ENCODE measurements around the gene TMPRSS2.

The TMPRSS2 gene

DNA sequence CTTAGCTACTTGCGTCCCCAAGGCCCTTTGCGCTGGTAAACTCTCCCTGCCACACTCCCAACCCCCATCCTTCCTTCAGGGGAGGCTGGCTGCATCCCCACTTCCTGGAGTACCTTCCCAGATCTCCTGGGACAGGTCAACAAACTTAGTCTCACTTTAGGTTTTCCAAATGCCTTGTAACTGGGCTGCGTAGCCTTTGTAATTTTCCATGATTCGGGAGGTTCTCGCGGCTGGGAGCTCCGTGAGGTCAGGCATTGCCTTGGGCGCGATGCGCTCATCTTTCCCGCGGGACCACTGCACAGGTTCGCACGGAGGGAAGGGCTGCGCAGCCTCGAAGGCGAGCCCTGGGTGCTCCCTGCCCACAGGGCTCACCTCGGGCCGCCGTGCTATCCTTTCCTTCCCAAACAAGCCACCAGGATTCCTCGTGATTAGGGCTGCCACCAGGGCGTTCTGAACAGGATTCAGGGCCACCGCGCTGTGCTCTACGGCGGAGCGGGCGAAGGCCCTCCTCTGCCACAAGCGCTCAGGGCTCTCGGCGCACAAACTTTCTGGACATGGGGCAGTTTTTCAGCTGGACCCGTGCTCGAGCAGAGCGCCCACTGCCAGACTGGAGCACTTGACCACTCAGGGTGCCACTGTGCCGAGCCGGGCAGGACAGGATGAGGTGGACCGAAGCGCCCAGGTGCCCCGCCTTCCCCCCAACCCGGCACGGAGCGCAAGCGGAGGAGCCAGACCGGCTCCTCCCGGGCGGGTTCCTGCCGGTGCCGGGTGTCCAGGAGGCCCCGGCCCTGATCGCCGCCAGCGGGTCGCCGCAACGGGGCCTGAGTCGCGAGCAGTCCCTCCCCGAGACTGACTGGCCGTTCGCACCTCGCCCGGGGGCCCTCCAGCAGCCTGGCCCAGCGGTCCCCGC, 1.1 kb downstream of the TMPRSS2 start:
- no peaks in the 10 kb centered on the region for H3K79me2 ChIP-seq
- H3K4me1 ChIP-seq, result no peaks in the 10 kb centered on the region
- no peak overlapping the region for H3K9ac ChIP-seq
- H3K4me3 ChIP-seq (ENCODE audit: low read depth, low read length), result peak overlapping the region; percentile 54
- peak overlapping the region; percentile 71 for H3K4me2 ChIP-seq (ENCODE audit: low read length)
- H3K27me3 ChIP-seq (ENCODE audit: control insufficient read depth, insufficient read depth, low read length), result no peaks in the 10 kb centered on the region
- no peaks in the 10 kb centered on the region for H3K36me3 ChIP-seq (ENCODE audit: control insufficient read depth, insufficient read depth, low read length)
- H3K9me3 ChIP-seq (ENCODE audit: control insufficient read depth, low read length), result no peaks in the 10 kb centered on the region
- TF ChIP-seq, protein P1, sequence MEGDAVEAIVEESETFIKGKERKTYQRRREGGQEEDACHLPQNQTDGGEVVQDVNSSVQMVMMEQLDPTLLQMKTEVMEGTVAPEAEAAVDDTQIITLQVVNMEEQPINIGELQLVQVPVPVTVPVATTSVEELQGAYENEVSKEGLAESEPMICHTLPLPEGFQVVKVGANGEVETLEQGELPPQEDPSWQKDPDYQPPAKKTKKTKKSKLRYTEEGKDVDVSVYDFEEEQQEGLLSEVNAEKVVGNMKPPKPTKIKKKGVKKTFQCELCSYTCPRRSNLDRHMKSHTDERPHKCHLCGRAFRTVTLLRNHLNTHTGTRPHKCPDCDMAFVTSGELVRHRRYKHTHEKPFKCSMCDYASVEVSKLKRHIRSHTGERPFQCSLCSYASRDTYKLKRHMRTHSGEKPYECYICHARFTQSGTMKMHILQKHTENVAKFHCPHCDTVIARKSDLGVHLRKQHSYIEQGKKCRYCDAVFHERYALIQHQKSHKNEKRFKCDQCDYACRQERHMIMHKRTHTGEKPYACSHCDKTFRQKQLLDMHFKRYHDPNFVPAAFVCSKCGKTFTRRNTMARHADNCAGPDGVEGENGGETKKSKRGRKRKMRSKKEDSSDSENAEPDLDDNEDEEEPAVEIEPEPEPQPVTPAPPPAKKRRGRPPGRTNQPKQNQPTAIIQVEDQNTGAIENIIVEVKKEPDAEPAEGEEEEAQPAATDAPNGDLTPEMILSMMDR (IDR thresholded peaks at IDR 0.05), result no peak
- no peak overlapping the region for H2AFZ ChIP-seq
- H3K27ac ChIP-seq, result no peak overlapping the region

DNA sequence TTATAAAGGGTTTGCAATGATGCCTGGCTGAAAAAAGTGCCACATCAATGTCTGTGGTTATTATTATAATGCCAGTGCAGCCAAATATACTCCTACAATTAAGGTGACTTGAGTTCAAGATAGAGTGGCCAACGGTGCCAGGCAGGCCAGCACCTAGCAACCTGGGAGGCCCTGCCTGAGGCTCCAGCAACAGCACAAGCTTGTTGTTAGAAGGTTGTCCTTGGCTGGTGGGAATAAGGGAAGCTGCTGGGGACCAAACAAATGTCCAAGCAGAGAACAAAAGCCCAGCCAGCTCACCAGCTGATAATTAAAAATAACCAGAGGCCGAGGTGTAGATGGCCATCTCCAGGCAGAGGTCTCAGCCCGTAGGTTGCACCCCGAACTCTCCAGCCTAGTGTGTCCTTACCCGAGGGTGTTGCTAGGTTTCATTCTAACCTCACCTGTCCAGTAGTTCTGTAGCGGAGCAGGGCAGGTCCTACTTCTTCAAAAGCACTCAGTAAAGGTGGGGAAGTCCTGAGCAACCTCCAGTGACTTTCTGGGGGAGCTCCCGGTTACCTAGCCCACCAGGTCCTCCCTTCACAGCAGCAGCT, 1.9 kb downstream of the TMPRSS2 start:
- Histone ChIP-seq H3K27me3 (ENCODE audit: control insufficient read depth, insufficient read depth, low read length) (no peaks in the 10 kb centered on the region), H3K27ac (no peak overlapping the region), H3K4me3 (ENCODE audit: low read depth, low read length) (no peak overlapping the region)

DNA sequence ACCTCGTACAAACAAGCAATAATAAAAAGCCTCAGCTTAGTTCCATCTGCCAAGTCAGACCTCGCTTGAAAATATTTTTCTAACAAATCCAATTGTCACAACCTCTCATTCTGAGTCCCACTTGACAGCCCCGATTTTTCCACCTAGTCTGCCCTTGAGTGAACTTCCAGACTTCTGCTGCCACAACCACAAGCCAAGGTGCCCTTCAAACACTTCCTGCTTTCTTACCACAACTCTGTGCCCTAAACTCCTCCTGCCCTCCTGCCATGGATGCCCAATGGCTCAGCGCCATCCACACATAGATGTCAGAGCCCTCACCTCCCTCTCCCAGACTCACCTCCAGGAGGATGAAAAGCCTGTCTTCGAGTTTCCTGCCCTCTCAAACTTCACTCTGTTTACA, 3.9 kb downstream of the TMPRSS2 start:
- no peak overlapping the region for H3K27ac ChIP-seq
- H3K4me2 ChIP-seq (ENCODE audit: low read length), result no peak overlapping the region
- H2AFZ ChIP-seq, result no peak overlapping the region
- TF ChIP-seq, protein P1 (IDR thresholded peaks at IDR 0.05), result no peak
- no peaks in the 10 kb centered on the region for H3K4me1 ChIP-seq
- no peaks in the 10 kb centered on the region for H3K27me3 ChIP-seq (ENCODE audit: control insufficient read depth, insufficient read depth, low read length)
- no peaks in the 10 kb centered on the region for H3K36me3 ChIP-seq (ENCODE audit: control insufficient read depth, insufficient read depth, low read length)
- H3K79me2 ChIP-seq, result no peaks in the 10 kb centered on the region
- H3K9ac ChIP-seq, result no peak overlapping the region
- no peak overlapping the region for H3K4me3 ChIP-seq (ENCODE audit: low read depth, low read length)
- no peaks in the 10 kb centered on the region for H3K9me3 ChIP-seq (ENCODE audit: control insufficient read depth, low read length)

More for the DNA sequence above, 1.9 kb downstream of the TMPRSS2 start:
- no peaks in the 10 kb centered on the region for H3K4me1 ChIP-seq
- TF ChIP-seq, protein P1 (IDR thresholded peaks at IDR 0.05), result no peak
- no peaks in the 10 kb centered on the region for H3K36me3 ChIP-seq (ENCODE audit: control insufficient read depth, insufficient read depth, low read length)
- no peak overlapping the region for H3K9ac ChIP-seq
- no peak overlapping the region for H3K4me2 ChIP-seq (ENCODE audit: low read length)
- no peak overlapping the region for H2AFZ ChIP-seq
- H3K79me2 ChIP-seq, result no peaks in the 10 kb centered on the region
- no peaks in the 10 kb centered on the region for H3K9me3 ChIP-seq (ENCODE audit: control insufficient read depth, low read length)

DNA sequence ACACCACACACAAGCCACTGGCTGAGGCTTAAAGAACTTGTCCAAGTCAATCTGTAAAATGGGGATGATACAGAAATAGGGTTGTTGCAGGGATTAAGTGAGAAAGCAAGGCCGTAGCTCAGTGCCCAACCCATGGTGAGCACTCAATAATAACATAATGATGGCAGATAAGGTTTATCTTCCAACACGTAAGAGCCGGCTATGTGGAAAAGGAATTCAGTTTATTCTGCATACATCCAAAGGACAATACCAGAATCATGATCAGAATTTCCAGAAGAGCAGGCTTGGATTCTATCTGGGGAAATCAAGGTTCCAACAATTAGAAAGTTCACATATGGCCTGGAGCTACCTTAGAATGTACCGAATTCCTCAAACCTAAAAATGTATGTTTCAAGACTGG, 4.6 kb downstream of the TMPRSS2 start:
- H3K79me2 ChIP-seq, result no peaks in the 10 kb centered on the region
- no peak overlapping the region for H3K9ac ChIP-seq
- H2AFZ ChIP-seq, result no peak overlapping the region
- no peaks in the 10 kb centered on the region for H3K9me3 ChIP-seq (ENCODE audit: control insufficient read depth, low read length)
- no peaks in the 10 kb centered on the region for H3K27me3 ChIP-seq (ENCODE audit: control insufficient read depth, insufficient read depth, low read length)
- H3K36me3 ChIP-seq (ENCODE audit: control insufficient read depth, insufficient read depth, low read length), result no peaks in the 10 kb centered on the region
- H3K27ac ChIP-seq, result no peak overlapping the region
- TF ChIP-seq, protein P1 (IDR thresholded peaks at IDR 0.05), result no peak
- no peak overlapping the region for H3K4me3 ChIP-seq (ENCODE audit: low read depth, low read length)
- no peak overlapping the region for H3K4me2 ChIP-seq (ENCODE audit: low read length)
- no peaks in the 10 kb centered on the region for H3K4me1 ChIP-seq
